Activated T-helper 9 cell treated with anti-CD3 and anti-CD28 coated beads, Interleukin-2, amount 50 U/mL, for 16 hours (primary cell): ENCODE data around the gene C5.

Experiments
- DNase-seq: peaks from one replicate; pipeline ENCODE4 v3.0.0-alpha.2; 2020; ENCODE audit warnings: low read depth

The C5 gene

GRCh38 chr9:120923620-120924328, 126.3 kb downstream of the C5 start:
- no peak for DNase-seq

GRCh38 chr9:120922404-120923195, 127.5 kb downstream of the C5 start:
- DNase-seq, result no peak

- no peak for DNase-seq
These were observed 128.4 kb downstream of the C5 start for GRCh38 chr9:120921661-120922181.

GRCh38 chr9:120920806-120921178, 129.3 kb downstream of the C5 start:
- no peak for DNase-seq

- no peak for DNase-seq
These were observed 130.0 kb downstream of the C5 start for GRCh38 chr9:120919843-120920805.

GRCh38 chr9:120918931-120919842, 130.9 kb downstream of the C5 start:
- DNase-seq, result no peak

GRCh38 chr9:120917929-120918762, 131.9 kb downstream of the C5 start:
- DNase-seq, result no peak

- DNase-seq, result no peak
These were observed 132.8 kb downstream of the C5 start for GRCh38 chr9:120916991-120917880.

GRCh38 chr9:120916588-120916987, 133.5 kb downstream of the C5 start:
- DNase-seq, result no peak

- no peak for DNase-seq
These were observed 134.1 kb downstream of the C5 start for GRCh38 chr9:120915854-120916470.

- no peak for DNase-seq
These were observed 135.1 kb downstream of the C5 start for GRCh38 chr9:120914953-120915352.

GRCh38 chr9:120914396-120914795, 135.7 kb downstream of the C5 start:
- DNase-seq, result no peak

- no peak for DNase-seq
These were observed 136.3 kb downstream of the C5 start for GRCh38 chr9:120913647-120914264.

GRCh38 chr9:120912958-120913646, 137.0 kb downstream of the C5 start:
- no peak for DNase-seq

- no peak for DNase-seq
These were observed 138.7 kb downstream of the C5 start for GRCh38 chr9:120911295-120911837.

- no peak for DNase-seq
These were observed 139.4 kb downstream of the C5 start for GRCh38 chr9:120910643-120911042.

GRCh38 chr9:120909904-120910303, 140.2 kb downstream of the C5 start:
- no peak for DNase-seq
